H1 (cell line): ENCODE data around the gene STX17. TPM values are rescaled to one million over a fixed set of nuclear protein-coding genes. Genes with fewer than 3 reads are reported as not detected.

Experiments used
- CTCF ChIA-PET: fragments of 300-600 bp; sonication (Branson Sonifier 250); formaldehyde crosslinking; loops from one replicate; lab custom pipeline; 2021; ENCODE audit not compliant: partially characterized antibody; lab: Charles Lee
- POLR2A ChIA-PET: fragments of 300-600 bp; sonication (Branson Sonifier 250); formaldehyde crosslinking; loops from one replicate; lab custom pipeline; 2021; ENCODE audit warnings: inconsistent platforms; ENCODE audit not compliant: partially characterized antibody; lab: Charles Lee
- DNase-seq, 2 experiments: peaks; one replicate each; pipeline versions ENCODE4 v3.0.0 to v3.0.0-alpha.2; 2010 to 2022; ENCODE audit warnings: low spot score in 2 of 2, low read depth in 1 of 2, mixed read lengths in 1 of 2
- FAIRE-seq: peaks from 2 replicates; lab custom pipeline; 2011; peaks lifted over from hg19 to GRCh38; lab: Jason Lieb, UNC
- H2AFZ ChIP-seq: 2 replicates; pipeline ENCODE4 v1.8.1; 2012; ENCODE audit warnings: low read length, inconsistent platforms
- H2AK5ac ChIP-seq: 2 replicates; pipeline ENCODE4 v1.6.1; 2013; ENCODE audit warnings: low read depth, low read length
- H2BK120ac ChIP-seq: replicated peaks from 2 replicates; pipeline ENCODE3; 2013; ENCODE audit warnings: low read depth, low read length, inconsistent platforms
- H2BK12ac ChIP-seq: 2 replicates; pipeline ENCODE4 v1.6.1; 2013; ENCODE audit warnings: low read depth, low read length
- H2BK15ac ChIP-seq: 2 replicates; pipeline ENCODE4 v1.6.1; 2013; ENCODE audit warnings: low read length
- H2BK20ac ChIP-seq: 2 replicates; pipeline ENCODE4 v1.6.1; 2013; ENCODE audit warnings: low read length
- H2BK5ac ChIP-seq: 2 replicates; pipeline ENCODE4 v1.6.1; 2013; ENCODE audit warnings: low read depth, low read length
- H3K14ac ChIP-seq: 2 replicates; pipeline ENCODE4 v1.6.1; 2013; ENCODE audit warnings: inconsistent platforms; ENCODE audit not compliant: insufficient read length
- H3K18ac ChIP-seq: 2 replicates; pipeline ENCODE4 v1.6.1; 2013; ENCODE audit warnings: low read length; ENCODE audit errors: extremely low read depth
- H3K23ac ChIP-seq: 2 replicates; pipeline ENCODE4 v1.6.1; 2013; ENCODE audit warnings: inconsistent platforms; ENCODE audit not compliant: insufficient read length
- H3K23me2 ChIP-seq: 2 replicates; pipeline ENCODE4 v1.6.1; 2013; ENCODE audit warnings: low read depth, low read length
- H3K27ac ChIP-seq: 2 replicates; pipeline ENCODE4 v1.6.1; 2011; ENCODE audit warnings: low read depth, low read length, inconsistent platforms
- H3K27me3 ChIP-seq, 4 experiments: replicated peaks in 1 of 4; 1 replicate in 1 of 4; 2 replicates in 3 of 4; pipeline versions ENCODE4 v1.6.1 to v1.8.1; 2011 to 2013; ENCODE audit warnings: low read length in 3 of 4, mild to moderate bottlenecking in 3 of 4, inconsistent platforms in 2 of 4, mixed read lengths in 2 of 4, moderate library complexity in 1 of 4; ENCODE audit not compliant: control insufficient read depth in 3 of 4, insufficient read depth in 3 of 4; ENCODE audit errors: extremely low read depth in 1 of 4
- H3K36me3 ChIP-seq, 4 experiments: 2 replicates each; pipeline versions ENCODE4 v1.6.1 to v1.8.1; 2011 to 2013; ENCODE audit warnings: mild to moderate bottlenecking in 4 of 4, low read length in 3 of 4, moderate library complexity in 2 of 4, control low read depth in 1 of 4, inconsistent platforms in 1 of 4; ENCODE audit not compliant: insufficient read depth in 4 of 4, control insufficient read depth in 2 of 4
- H3K4ac ChIP-seq: replicated peaks from 2 replicates; pipeline ENCODE3; 2013; ENCODE audit warnings: low read length, low read depth, mixed read lengths, inconsistent platforms; ENCODE audit not compliant: insufficient read length
- H3K4me1 ChIP-seq, 4 experiments: replicated peaks in 1 of 4; 1 replicate in 1 of 4; 2 replicates in 3 of 4; pipeline versions ENCODE4 v1.6.1 to v1.8.1; 2011 to 2013; ENCODE audit warnings: low read length in 3 of 4, inconsistent platforms in 2 of 4, mixed read lengths in 1 of 4; ENCODE audit not compliant: insufficient read depth in 4 of 4, control insufficient read depth in 3 of 4
- H3K4me2 ChIP-seq, 2 experiments: 2 replicates each; pipeline versions ENCODE4 v1.6.1 to v1.8.1; 2011 to 2013; ENCODE audit warnings: low read depth in 2 of 2, low read length in 2 of 2, control low read depth in 1 of 2, inconsistent platforms in 1 of 2, mild to moderate bottlenecking in 1 of 2; ENCODE audit not compliant: insufficient read depth in 1 of 2
- H3K4me3 ChIP-seq, 4 experiments: fragments of 200-600, 300-600 bp in 1 of 4; sonication (generic), shearing (Covaris generic), sonication (Bioruptor Twin) in 1 of 4; 2 replicates each; pipeline versions ENCODE4 v1.5.1 to v1.8.1; 2011 to 2016; ENCODE audit warnings: low read length in 4 of 4, low read depth in 3 of 4, control low read depth in 2 of 4, inconsistent platforms in 2 of 4, mild to moderate bottlenecking in 2 of 4, mixed read lengths in 1 of 4, moderate library complexity in 1 of 4; ENCODE audit not compliant: insufficient read depth in 2 of 4; ENCODE audit errors: extremely low read depth in 1 of 4
- H3K56ac ChIP-seq: replicated peaks from 2 replicates; pipeline ENCODE3; 2013; ENCODE audit warnings: low read depth, mild to moderate bottlenecking, mixed read lengths, low read length, inconsistent platforms; ENCODE audit not compliant: insufficient read length
- H3K79me1 ChIP-seq: 2 replicates; pipeline ENCODE4 v1.6.1; 2013; ENCODE audit warnings: low read depth, low read length, control low read depth
- H3K79me2 ChIP-seq, 2 experiments: 2 replicates each; pipeline versions ENCODE4 v1.6.1 to v1.8.1; 2012 to 2013; ENCODE audit warnings: low read length in 2 of 2, mild to moderate bottlenecking in 2 of 2, inconsistent platforms in 1 of 2; ENCODE audit not compliant: insufficient read depth in 2 of 2, control insufficient read depth in 1 of 2
- H3K9ac ChIP-seq, 4 experiments: replicated peaks in 1 of 4; 1 replicate in 1 of 4; 2 replicates in 3 of 4; pipeline versions ENCODE4 v1.6.1 to v1.8.1; 2011 to 2013; ENCODE audit warnings: low read depth in 3 of 4, low read length in 3 of 4, control low read depth in 2 of 4, mild to moderate bottlenecking in 2 of 4, moderate library complexity in 2 of 4, inconsistent platforms in 1 of 4; ENCODE audit errors: extremely low read depth in 1 of 4
- H3K9me3 ChIP-seq, 2 experiments: 2 replicates each; pipeline versions ENCODE4 v1.6.1 to v1.8.1; 2012 to 2013; ENCODE audit warnings: mild to moderate bottlenecking in 2 of 2, moderate library complexity in 2 of 2, control low read depth in 1 of 2, inconsistent platforms in 1 of 2, low read depth in 1 of 2, low read length in 1 of 2, mixed read lengths in 1 of 2; ENCODE audit not compliant: insufficient read depth in 2 of 2
- H4K20me1 ChIP-seq, 2 experiments: replicated peaks in 1 of 2; 2 replicates each; pipeline versions ENCODE3 to v1.8.1; 2011 to 2013; ENCODE audit warnings: inconsistent platforms in 2 of 2, low read length in 2 of 2, mild to moderate bottlenecking in 1 of 2; ENCODE audit not compliant: insufficient read depth in 2 of 2, control insufficient read depth in 1 of 2
- H4K5ac ChIP-seq: 2 replicates; pipeline ENCODE4 v1.6.1; 2013; ENCODE audit warnings: low read length, low read depth, mixed read lengths, inconsistent platforms; ENCODE audit not compliant: insufficient read length
- H4K8ac ChIP-seq: 2 replicates; pipeline ENCODE4 v1.8.0; 2013; ENCODE audit warnings: mild to moderate bottlenecking, moderate library complexity, low read length, inconsistent platforms; ENCODE audit not compliant: insufficient read depth; ENCODE audit errors: extremely low read depth
- H4K91ac ChIP-seq: replicated peaks from 2 replicates; pipeline ENCODE3; 2013; ENCODE audit warnings: low read length, mixed read lengths, inconsistent platforms; ENCODE audit not compliant: insufficient read length
- CTBP2 ChIP-seq: IDR thresholded peaks from 2 replicates; pipeline ENCODE4 v1.7.0; 2011; ENCODE audit warnings: borderline replicate concordance, mild to moderate bottlenecking, moderate library complexity, mixed read lengths, low read length; ENCODE audit not compliant: insufficient read depth, insufficient read length
- EZH2 ChIP-seq: fragments of 200-600 bp; sonication (generic); IDR thresholded peaks from 2 replicates; pipeline ENCODE4 v1.7.1; 2012; ENCODE audit warnings: low read depth, mild to moderate bottlenecking, moderate library complexity, low read length, inconsistent platforms; ENCODE audit not compliant: severe bottlenecking
- KDM4A ChIP-seq: IDR thresholded peaks from one replicate; pipeline ENCODE4 v1.7.1; 2012; ENCODE audit warnings: low read depth, mild to moderate bottlenecking, moderate library complexity, low read length, inconsistent platforms; ENCODE audit not compliant: severe bottlenecking
- KDM5A ChIP-seq: fragments of 200-600 bp; IDR thresholded peaks from 2 replicates; pipeline ENCODE4 v1.7.1; 2012; ENCODE audit warnings: mild to moderate bottlenecking, low read length, inconsistent platforms, mixed read lengths
- SRF ChIP-seq: IDR thresholded peaks from 2 replicates; pipeline ENCODE4 v1.6.1; 2011; ENCODE audit warnings: mild to moderate bottlenecking, low read depth, low read length, moderate library complexity
- SUZ12 ChIP-seq: fragments of 200-600 bp; sonication (generic); IDR thresholded peaks from 2 replicates; pipeline ENCODE4 v1.6.1; 2012; ENCODE audit warnings: mild to moderate bottlenecking, inconsistent platforms, low read length, moderate library complexity, mixed read lengths
- TBP ChIP-seq: IDR thresholded peaks from 2 replicates; pipeline ENCODE4 v1.6.1; 2011; ENCODE audit warnings: low read depth, low read length, improper control_type of control experiment
- WGBS, 2 experiments: shearing (Covaris generic) in 1 of 2; methylation state at CpG; one replicate each; pipeline versions ENCODE4 v1.1.6 to v1.1.7; 2013 to 2015; ENCODE audit warnings: low lambda C conversion rate in 2 of 2, mixed read lengths in 2 of 2, inconsistent platforms in 1 of 2, low coverage in 1 of 2, missing lambda C conversion rate in 1 of 2; ENCODE audit not compliant: insufficient replicate concordance in 2 of 2, insufficient coverage in 1 of 2, insufficient read length in 1 of 2; ENCODE audit errors: extremely low coverage in 1 of 2, missing lambda C conversion rate in 1 of 2; 5-methylcytosine and 5-hydroxymethylcytosine counted together
- polyA plus RNA-seq, 7 experiments: library from polyadenylated mRNA; depleted of rRNA in 3 of 7; stranded (reverse) in 5 of 7; unstranded in 2 of 7; fragments of >200 nt in 5 of 7; fragments of 200-250 nt in 2 of 7; gene quantifications; 1 replicate in 5 of 7; 2 replicates in 1 of 7; 4 replicates in 1 of 7; pipeline versions ENCODE4 v1.2.1 to v1.2.3, GENCODE V29; 2011 to 2013; ENCODE audit warnings: missing spikeins in 2 of 7, mixed read lengths in 2 of 7
- total RNA-seq: library from RNA; stranded (reverse); fragmentation: NEBNext Ultra II Directional; extraction: Animal tissue kit (Norgen Biotek cat#: 25700); gene quantifications from 2 replicates; pipeline ENCODE4 v1.2.1, GENCODE V29; 2021
- TF ChIP-seq, protein P1 (sequence below): IDR thresholded peaks from 2 replicates; pipeline ENCODE4 v1.6.1; 2012; ENCODE audit warnings: low read length, inconsistent platforms

Gene STX17
- total and polyA plus RNA-seq, 2 of the 8 experiments (the other 6 are each of a cell fraction or from before 2014, with no cell fraction given), result 4.5 to 16.3 TPM

DNA sequence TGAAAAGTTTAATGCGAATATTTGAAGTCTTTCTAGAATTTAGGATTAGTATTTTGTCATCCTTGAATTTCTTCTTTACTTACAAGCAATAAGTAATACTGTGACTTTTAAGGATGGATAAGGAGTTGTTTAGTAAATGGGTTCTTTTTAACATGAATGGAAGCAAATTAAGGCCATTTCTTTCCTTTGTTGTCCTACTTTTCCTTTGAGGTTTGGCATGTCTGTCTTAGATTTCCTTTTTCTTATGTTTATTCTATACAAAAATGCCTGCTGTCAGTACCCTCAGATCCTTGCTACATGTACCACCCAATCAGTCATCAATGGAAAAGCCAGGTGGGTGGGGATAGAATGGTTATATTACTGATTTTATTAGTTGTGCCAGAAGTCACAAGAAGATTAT, 10.2 kb downstream of the STX17 start:
- H3K4me2 ChIP-seq, result no peak overlapping the region
- H4K5ac ChIP-seq, result no peak overlapping the region
- TF ChIP-seq EZH2 (no peak), SRF (no peak), SUZ12 (no peak), TBP (no peak), CTBP2 (no peak), KDM4A (no peak), KDM5A (no peak)
- TF ChIP-seq, protein P1, sequence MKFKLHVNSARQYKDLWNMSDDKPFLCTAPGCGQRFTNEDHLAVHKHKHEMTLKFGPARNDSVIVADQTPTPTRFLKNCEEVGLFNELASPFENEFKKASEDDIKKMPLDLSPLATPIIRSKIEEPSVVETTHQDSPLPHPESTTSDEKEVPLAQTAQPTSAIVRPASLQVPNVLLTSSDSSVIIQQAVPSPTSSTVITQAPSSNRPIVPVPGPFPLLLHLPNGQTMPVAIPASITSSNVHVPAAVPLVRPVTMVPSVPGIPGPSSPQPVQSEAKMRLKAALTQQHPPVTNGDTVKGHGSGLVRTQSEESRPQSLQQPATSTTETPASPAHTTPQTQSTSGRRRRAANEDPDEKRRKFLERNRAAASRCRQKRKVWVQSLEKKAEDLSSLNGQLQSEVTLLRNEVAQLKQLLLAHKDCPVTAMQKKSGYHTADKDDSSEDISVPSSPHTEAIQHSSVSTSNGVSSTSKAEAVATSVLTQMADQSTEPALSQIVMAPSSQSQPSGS, result no peak

More for the DNA sequence above, 10.2 kb downstream of the STX17 start:
- no peak overlapping the region for H2BK5ac ChIP-seq
- H2AFZ ChIP-seq, result no peak overlapping the region
- H3K27me3 ChIP-seq, result no peaks in the 10 kb centered on the region
- WGBS, 2 experiments, result 71% methylated on average over 1 of the region's 1 CpG; no CpG with 5 or more reads in 1 of the 2 experiments
- H2AK5ac ChIP-seq, result no peak overlapping the region
- no peaks in the 10 kb centered on the region for H3K23me2 ChIP-seq
- no peak overlapping the region for H3K4ac ChIP-seq
- no peak overlapping the region for H2BK120ac ChIP-seq
- no peak overlapping the region for H2BK12ac ChIP-seq
- H4K20me1 ChIP-seq, result no peaks in the 10 kb centered on the region
- no peak overlapping the region for H3K14ac ChIP-seq
- no peaks in the 10 kb centered on the region for H3K79me2 ChIP-seq
- H3K4me3 ChIP-seq, result no peak overlapping the region
- no peak overlapping the region for H4K8ac ChIP-seq
- H3K56ac ChIP-seq, result no peak overlapping the region
- H3K27ac ChIP-seq, result no peak overlapping the region
- H4K91ac ChIP-seq, result no peak overlapping the region
- no peak overlapping the region for H3K23ac ChIP-seq
- H3K9me3 ChIP-seq, result no peaks in the 10 kb centered on the region
- H3K4me1 ChIP-seq, result no peaks in the 10 kb centered on the region; a peak in 2 of 7 replicates
- H2BK20ac ChIP-seq, result no peak overlapping the region
- no peak overlapping the region for H3K18ac ChIP-seq
- H3K36me3 ChIP-seq, result peaks cover 0 to 3% (median 0%) of the 10 kb centered on the region in 4 experiments; a peak in 2 of 8 replicates
- ChIA-PET POLR2A (interaction anchor here (3.0 kb wide), 1 partner anchor 9 kb away, joined by 16 read pairs; the partner anchor contains the start of gene STX17), CTCF (interaction anchor here (2.0 to 3.3 kb wide), 2 partner anchors 9 to 31 kb away, joined by 6 to 10 read pairs; partner anchors contain the start of gene STX17)
- no peaks in the 10 kb centered on the region for H3K79me1 ChIP-seq
- H3K9ac ChIP-seq, result no peak overlapping the region
- H2BK15ac ChIP-seq, result no peak overlapping the region
- DNase-seq (no peak), FAIRE-seq (no peak)
